GM12892 (cell line): ENCODE results near the gene FGFRL1.

Experiments
- POLR2A ChIP-seq: IDR thresholded peaks from 2 replicates; pipeline ENCODE4 v1.6.1; 2011; ENCODE audit warnings: low read depth, low read length, control low read depth
- POLR2AphosphoS5 ChIP-seq: IDR thresholded peaks from 2 replicates; pipeline ENCODE4 v1.6.1; 2011; ENCODE audit warnings: low read depth, low read length, control low read depth
- TAF1 ChIP-seq: IDR thresholded peaks from 2 replicates; pipeline ENCODE4 v1.6.1; 2011; ENCODE audit warnings: low read depth, mild to moderate bottlenecking, control low read depth, low read length, borderline replicate concordance

DNA sequence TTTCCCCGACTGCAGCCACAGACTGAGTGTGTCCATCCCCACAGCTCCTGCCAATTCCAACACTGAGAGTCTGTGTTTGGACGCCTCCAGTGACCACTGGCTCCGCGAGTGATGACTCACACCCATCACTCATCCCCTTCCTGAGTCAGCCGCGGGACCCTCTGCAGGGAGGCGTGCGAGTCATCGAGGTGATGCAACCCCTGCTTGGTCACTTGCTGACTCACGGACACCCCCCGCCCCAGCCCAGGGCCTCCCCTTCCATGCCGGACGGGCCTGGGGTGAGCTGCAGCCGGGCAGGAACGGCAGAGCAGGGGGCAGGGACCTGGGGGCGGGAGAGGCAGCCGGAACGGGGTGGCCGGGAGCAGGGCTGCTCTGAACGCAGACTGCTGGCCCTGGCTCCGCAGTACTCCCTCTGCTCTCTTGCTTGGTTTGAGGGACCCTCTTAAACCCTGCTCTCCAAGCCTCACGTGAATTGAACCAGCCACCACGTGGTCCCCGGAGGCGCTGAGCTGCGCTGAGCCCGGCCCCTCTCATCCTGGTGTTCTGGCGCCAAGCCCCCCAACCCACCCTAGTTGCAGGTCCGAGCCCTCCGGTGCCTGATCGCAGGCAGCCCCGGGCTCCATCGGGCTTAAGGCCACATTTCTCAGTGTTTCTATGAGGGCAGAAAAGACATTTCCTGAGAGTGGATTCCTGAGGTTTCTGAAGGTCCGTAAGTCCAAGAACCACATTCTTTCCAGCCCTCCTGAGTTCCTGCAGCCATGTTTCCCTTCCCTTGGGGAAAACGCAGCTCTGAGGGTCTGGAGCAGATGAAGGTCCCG is 32.4 kb downstream of the FGFRL1 start:
- TF ChIP-seq POLR2A (no peak), POLR2AphosphoS5 (no peak), TAF1 (no peak)
